GM19193 (cell line): Measurements from ENCODE around the gene CDH4.

ENCODE experiments used
- POLR2A ChIP-seq: IDR thresholded peaks from 4 replicates; pipeline ENCODE4 v1.6.1; 2011; ENCODE audit not compliant: insufficient read depth, insufficient read length; ENCODE audit errors: extremely low read depth

Gene CDH4

DNA sequence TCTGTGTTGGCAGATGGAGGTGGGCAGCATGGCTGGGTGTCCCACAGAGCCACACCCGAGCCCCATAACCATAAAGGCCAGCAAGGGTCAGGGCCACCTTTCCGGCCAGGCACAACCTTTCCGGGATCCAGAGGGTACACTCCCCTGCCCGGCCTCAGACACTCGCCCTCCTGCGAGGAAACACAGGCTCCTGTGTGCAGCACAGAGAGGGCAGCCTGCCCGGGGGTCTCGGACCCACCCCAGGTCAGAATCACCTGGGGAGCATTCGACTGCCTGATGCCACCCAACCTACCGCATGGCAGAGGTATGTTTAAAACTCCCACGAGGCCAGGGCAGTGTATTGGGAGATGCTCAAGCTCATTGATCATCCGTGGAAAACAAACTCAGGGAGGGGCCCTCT, 553.3 kb downstream of the CDH4 start:
- TF ChIP-seq POLR2A = no peak

DNA sequence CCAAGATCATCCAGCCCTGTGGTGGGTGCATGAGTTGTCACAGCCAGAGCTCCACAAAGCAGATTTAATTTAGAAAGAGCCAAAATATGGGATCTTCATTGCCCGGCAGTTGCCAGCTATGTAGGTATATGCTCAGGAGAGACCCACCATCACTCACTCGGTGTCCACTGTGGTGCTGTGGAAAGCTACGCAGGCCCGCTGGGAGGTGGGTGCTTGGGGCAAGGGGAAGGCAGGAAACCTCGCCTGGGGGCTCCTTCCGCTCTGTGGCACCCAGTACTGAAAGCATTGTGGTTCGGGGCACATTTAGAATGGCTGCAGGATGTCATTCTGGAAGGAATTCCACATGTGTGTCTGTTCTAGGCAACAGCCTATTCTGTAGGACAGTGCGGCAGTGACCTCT, 553.7 kb downstream of the CDH4 start:
- no peak for TF ChIP-seq POLR2A

DNA sequence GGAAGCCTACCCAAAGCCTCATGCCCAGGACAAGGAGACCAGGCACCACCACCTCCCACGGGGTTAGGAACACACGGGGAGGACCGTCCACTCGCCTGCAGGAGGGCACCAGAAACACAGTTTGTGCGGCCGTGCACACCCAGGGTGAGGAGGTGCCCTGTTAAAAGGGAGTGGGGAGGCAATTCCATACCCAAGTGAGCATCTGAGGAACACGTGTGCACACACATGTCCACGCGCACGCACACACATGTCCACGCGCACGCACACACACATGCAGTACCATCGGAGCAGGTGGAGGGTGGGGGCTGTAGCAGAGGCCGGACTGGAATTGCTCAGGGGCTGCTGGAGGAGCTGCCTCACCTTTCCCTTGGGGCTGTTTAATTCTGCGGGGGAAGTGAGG, 554.3 kb downstream of the CDH4 start:
- TF ChIP-seq POLR2A = no peak

DNA sequence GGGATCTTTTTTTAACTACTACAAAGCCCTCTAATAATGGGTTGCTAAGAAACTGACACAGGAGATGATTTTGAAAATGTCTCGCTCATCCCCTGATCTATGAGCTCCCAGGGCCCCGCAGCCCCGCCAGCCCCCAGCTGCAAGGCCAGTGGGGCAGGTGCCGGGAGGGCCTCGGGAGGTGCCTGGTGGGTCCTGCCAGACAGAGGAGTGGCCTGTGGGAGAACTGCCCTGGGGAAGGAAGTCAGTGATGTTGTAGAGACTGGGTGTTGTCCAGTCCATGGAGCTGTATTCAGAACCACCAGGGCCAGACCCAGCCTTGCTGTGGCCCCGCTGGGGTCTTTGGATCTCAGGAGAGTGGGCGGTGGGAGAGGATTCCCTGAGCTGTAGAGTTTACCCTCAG, 554.9 kb downstream of the CDH4 start:
- no peak for TF ChIP-seq POLR2A

DNA sequence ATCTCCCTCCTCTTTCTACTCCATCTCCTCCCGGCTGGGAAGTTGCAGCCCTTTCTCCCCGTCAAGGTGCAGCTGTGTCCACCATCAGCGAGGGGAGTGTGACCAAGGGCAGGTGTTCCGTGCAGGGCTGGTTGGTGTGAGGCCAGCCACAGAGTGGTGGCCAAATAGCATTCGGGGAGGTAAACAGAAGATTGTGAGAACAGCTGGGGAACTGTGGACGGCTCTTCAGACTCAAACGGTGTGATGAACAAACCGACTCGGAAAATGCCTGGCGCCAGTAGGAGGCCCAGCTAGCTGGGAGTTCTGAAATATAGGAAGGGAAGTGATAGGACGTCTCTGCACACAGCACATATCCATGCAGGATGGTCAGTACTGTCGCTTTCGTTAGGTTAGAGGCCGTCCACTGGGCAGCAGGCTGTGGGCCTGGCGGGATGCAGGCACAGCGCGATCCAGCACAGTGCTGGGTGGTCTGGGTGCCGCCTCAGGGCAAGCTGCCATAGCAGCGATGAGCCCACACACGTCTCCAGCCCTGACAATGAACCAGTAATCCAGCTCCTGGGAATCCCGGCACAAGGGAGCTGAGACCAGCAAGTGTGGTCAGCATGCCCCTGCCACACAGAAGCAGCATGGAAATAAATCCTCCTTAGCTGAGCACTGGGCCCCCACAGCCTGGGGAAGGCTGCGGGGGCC, 555.6 kb downstream of the CDH4 start:
- TF ChIP-seq POLR2A = no peak

DNA sequence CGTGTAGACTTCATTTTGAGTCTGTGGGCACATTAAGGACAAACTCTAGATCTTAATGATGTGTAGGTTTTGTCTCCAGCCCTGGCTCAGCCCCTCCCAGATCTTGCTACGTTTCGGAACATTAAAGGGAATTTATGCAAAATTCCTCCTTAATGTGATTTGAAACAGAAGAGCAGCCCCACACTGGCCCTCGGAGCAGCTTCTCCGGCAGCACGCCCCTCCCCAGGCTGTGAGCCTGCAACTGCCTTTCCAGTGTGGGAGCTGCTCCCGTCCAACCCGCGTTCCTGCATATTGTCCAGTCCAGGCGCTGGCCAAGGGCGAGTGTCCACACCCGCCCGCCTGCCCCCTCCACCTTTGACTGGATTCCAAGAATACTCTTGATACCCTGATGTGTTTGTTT, 556.4 kb downstream of the CDH4 start:
- TF ChIP-seq POLR2A = no peak

DNA sequence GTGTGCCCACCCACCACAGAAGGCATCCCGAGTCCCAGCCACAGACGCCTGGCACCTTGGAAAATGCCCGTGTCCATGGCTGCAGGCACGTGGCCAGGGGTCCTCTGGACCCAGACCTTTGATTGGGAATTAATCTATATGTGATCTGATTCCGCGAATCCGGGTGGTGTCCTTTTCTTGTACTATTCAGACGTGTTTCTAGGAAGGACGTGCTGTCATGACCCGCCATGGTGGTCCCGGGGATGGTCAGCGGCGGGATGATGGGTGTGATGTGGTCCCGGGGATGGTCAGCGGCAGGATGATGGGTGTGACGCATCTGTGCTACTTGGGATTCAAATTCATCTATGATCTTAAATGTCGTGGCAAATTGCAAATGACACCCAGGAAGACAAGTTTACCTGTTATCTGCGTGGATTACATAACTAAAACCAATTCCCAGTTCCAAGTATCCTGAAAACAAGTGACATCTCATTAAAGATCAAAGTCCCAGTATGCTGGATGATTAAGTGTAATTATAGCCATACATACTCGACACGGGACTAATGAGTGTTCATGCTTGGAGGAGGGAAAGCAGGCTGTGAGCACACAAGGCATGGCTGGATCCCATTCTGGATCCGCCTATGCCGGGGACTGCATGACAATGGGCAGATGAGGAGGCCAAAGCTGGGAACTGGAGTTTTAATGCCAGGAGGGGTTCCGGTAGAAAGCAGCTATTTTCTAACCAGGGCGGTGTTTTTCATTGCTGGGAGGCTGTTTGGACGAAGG, 557.1 kb downstream of the CDH4 start:
- no peak for TF ChIP-seq POLR2A

DNA sequence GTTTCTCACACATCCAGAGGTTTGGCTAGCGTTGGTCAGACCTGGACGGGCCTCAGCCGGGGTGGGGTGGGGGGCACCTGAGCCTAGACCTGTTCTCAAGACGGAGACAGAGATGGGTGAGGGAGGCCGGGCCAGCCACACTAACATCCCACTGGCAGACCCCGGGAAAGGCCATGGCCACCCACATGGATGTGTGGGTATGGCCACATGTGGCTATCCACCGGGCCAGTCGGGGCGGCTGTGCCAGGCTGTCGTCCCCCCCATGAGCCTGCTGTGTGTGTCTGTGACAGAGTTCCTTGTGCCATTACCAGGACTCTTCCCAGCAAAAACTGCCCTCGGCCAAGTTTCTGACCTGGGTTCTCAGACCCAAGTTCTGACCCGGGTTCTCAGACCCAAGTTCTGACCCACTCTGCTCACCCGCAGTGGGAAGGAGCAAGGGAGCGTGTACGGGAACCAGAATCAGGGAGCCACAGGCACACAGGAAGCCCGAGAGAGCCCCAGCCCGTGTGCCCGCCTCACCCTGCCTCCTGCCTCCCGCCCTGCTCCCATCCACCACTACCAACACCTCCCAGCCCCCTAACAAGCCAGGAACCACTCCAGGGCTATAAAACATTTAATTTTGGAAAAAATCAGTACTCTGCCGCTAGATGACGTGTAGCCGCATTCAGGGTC, 558.1 kb downstream of the CDH4 start:
- no peak for TF ChIP-seq POLR2A

DNA sequence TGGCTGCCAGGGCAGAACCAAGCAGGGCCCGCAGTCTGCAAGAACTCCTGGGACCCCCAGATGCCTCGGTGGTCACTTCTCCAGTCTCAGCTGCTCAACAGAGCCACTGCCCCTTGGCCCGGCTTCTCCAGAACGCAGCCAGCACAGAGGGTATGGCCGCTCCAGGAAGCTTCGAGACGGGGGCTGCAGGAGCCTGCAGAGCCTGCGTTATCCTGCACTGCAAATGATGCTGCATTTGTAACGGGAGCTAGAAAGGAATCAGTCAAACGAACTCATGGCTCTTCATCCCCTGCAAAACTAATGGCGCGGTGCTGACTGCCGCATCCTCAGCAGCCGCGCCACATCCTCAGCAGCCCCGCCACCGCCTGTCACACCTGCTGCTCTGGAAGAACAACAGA, 558.7 kb downstream of the CDH4 start:
- no peak for TF ChIP-seq POLR2A

DNA sequence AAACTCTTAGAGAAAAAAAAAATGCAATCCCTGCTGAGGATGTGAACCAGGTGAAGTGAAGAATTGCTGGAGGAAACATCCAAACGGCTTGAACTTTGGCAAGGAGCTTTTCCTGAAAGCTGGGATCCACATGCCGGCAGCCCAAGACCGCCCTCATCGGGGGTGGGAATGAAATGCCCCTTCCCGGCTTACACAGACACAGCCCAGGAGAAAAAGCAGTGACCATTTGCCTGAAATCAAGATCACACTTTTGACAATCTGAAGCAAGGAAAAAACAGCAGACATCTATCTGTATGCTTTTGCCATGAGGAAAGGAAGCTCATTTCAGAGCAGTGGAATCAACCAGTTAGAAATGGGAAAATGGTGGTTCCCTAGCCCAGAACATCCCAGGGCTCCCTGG, 559.1 kb downstream of the CDH4 start:
- TF ChIP-seq POLR2A = no peak

DNA sequence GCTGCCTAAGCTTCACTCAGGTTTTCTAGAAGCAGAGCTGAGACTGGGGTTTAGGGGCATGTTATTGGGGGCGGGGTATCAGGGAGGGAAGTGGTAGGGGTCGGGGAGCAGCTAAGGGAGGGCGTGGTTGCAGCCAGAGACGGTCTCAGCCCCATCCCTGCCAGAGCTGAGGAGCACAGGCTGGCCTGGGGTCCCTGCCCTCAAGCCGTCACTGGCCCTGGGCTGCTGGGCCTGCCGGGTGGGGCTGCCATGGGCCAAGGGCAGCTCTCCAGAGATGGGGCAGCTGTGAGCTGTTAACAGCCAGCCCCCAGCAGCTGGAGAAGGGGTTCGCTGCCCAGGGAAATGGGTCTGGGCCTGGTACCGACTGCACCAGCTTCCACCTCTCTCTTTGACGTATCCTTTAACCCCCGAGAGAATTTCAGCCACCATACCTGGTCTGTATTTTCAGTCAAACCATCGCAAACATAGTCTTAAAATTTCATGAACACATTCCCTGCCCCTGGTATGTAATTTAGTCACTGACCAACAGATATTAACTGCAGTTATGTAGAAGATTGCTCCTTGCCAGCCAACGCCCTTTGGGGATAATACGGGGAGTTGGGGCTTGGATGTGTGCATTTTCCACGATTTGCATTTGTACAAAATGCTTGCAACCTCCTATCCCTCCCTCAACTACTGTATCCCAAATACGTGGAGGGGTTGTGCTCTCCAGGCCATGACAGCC, 560.2 kb downstream of the CDH4 start:
- no peak for TF ChIP-seq POLR2A

DNA sequence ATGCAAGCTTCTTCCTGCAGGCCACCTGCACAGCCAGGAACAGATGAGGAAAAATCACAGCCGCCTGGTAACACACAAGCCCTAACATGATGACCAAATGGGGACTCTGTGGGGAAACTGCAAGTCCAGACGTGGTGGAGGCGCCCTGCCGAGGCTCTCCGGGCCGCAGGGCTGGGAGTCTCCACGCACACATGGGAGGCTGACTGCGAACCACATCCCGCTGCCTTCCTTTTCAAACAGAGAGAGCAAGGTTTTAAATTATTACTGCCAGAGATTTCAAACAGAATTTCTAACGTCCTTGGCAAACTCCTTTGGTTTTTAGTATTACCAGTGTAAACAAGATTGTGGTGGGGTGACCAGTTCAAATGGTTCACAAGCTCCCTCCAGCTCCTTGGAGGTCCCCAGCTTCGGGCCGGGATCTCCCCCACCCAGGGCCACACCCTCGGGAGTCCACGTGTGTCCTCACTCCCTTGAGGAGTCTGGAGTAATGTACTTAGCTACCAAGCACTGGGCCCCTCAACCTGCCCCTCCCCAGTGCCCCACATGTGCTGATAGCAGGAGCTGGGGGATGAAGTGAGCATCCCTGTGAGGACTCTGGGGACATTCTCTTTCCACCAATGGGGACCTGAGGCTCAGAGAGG, 560.9 kb downstream of the CDH4 start:
- TF ChIP-seq POLR2A = no peak

DNA sequence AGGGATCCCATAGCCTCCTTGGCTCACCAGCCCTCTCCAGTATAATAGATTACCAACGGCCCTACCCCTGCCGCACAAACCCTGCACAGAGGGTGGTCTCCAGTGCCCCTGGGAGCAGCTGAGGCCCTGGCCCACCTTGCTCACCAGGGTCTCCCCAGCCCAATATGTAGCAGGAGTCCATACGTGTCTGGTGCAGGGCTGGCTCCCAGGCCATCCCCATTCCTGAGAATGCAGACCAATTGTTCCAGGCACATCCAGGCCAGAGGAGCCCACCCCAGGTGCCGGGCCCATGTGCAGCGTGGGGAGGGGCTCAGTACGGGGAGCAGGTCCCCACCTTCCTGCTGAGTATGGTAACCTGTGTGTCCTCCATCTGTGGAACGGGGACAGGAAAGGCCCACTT, 561.7 kb downstream of the CDH4 start:
- TF ChIP-seq POLR2A = no peak

DNA sequence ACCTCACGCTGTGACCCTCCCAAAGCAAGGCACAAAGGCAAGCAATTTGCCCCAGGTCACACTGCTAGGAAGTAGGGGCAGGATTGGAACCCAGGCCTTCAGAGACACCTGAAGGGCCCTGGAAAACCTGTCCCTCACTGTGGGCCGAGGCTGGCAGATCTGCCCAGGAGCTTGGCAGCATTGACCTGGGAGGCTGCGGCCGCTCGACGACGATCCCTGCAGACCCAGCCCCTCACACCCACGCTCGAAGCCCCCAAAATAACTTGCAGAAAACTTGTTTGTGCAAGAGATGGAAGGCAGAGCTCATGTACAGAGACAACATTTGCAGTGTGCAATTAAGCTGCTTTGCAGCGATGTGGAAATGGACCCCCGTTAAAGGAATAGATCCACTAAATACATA, 562.2 kb downstream of the CDH4 start:
- no peak for TF ChIP-seq POLR2A

DNA sequence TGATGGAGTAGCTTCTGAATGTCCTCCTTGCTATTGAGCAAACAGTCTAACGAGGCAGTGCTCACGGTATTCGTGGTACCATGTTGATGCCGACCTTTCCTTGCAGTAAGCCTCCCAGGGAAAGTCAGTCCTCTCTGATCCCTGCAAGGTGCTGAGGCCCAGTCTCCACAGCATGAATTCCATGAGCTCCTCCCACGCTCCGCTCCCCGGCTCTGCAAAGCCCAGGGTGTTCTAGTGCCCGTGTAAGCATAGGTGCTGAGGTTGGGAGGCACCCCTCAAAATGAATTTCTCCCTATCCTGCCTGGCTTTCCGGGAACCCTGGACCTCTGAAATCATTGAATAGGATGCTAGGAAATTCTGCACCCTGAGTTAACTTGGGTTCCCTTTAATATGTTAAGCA, 562.7 kb downstream of the CDH4 start:
- no peak for TF ChIP-seq POLR2A
